GM21526 (cell line): ENCODE results near the gene HPCAL4.

Source experiments
- ATAC-seq: cut with Tn5 transposase; IDR thresholded peaks from one replicate; pipeline ENCODE4 v1.9.1; 2021; ENCODE audit warnings: moderate library complexity; ENCODE audit not compliant: unreplicated experiment, low FRiP score

The HPCAL4 gene

DNA sequence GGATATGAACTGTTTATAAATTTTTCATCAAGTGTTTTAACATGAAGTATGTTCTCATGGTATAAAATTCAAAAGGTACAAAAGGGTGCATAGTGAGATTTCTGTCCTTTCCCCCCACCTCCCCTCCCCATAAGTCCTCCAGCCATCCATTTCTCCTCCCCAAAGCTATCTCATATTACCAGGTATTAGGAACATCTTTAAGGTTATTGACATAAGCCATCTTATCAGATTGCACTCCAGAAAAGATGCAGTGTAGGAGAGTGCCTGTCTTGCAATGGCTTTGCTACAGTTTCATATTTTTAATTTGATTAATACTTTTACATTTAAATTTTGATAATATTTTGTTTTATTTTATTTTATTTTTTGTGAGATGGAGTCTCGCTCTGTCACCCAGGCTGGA, 13.5 kb upstream of the HPCAL4 start:
- no peak for ATAC-seq

DNA sequence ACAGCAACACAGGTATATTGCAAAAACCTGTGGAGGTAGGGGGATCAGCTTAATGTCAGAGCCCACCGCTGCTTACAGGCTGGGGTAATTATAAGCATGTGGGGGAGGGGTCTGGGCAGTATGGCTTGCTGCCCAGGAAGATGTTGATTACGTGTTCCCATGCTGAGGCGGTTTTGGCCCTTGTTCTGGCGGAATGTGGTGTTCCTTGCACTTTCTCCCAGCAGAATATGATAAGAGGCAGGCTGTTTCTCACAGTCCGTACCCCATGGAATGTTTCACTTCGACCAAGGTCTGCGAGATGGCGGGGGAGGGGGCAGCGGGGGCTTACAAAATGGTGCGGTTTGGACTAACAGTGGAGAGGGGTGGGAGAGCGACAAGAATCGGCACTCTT, 9.8 kb upstream of the HPCAL4 start:
- ATAC-seq, result no peak

- no peak for ATAC-seq
Measured at GRCh38 chr1:39700348-39700747, 9.1 kb upstream of the HPCAL4 start.

- no peak for ATAC-seq
Measured at GRCh38 chr1:39699419-39699818, 8.2 kb upstream of the HPCAL4 start.

DNA sequence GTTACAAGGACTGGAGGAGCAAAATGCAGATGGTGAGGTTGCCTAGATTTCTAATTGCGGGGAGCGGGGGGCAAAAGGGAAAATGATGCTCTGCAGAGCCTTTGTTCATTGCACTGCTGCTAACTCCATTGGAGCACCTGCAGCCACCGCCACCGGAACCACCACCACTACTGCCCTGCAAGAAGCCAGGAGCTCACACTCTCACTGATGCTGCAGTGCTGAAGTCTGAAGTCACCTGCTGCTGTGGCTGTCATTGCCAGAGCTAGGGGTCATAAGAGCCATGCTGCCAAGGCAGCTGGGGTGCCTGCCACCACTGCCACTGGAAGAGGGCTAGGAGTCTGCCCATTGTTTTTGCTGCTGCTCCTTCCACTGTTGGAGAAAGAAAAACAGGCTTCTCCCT, 7.3 kb upstream of the HPCAL4 start:
- no peak for ATAC-seq

DNA sequence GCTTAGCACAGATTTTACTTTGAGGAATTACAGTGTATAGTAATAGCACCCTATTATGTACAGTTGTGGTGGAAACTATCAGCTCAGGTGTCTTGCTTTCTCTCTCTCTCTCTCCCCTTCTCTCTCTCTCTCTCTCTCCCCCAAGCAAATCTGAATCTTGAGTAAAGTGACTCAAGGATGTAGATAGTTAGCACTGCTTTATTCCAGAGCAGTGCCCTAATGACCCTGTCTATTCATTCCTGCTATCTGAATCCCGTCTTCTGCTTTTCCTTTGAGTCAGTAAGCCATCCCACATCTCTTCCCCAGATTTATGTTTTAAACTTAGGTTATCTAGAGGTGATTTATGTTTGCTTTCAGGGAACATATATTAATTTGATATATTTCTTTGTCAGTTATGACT, 5.2 kb upstream of the HPCAL4 start:
- ATAC-seq, result no peak

- ATAC-seq, result no peak
Measured at GRCh38 chr1:39695016-39695415, 3.8 kb upstream of the HPCAL4 start.

DNA sequence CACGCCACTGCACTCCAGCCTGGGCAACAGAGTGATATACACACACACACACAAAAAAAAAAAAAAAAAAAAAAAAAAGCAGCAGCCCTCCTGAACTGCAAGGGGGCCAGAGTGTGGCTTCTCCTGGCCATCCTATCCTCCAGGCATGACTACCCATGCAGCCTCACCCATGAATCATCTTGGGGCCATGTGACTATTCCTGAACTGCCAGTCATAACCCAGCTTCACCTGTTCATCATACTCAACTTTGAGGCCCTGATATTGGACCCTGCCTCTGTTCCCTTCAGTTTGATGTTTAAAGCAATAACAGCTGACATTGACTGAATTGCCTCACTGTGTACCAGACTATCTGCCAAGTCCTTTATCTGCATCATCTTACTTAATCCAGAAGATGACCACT, 2.8 kb upstream of the HPCAL4 start:
- no peak for ATAC-seq

- ATAC-seq, result no peak
Measured at GRCh38 chr1:39692152-39693074, 1.2 kb upstream of the HPCAL4 start.

GRCh38 chr1:39690794-39691382, 345 bp downstream of the HPCAL4 start:
- no peak for ATAC-seq

DNA sequence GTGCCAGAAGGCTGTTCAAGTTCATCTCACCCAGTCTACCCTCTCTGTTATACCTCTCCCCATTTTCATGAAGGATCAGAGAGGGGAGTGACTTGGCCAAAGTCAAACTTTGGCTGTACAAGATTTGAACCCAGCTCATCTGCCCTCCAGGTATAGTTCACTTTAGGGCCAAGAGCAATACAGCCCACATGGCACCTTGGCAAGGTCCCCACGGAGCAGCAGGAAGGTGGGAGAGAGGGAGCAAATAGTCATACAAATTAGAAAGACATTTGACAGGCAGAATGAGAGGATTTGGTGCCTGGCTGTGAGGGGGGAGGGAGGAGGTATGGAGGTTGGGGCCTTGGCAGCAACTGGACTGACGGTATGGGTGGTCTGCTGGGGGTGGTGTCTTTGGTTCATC, 1.0 kb downstream of the HPCAL4 start:
- ATAC-seq, result no peak

DNA sequence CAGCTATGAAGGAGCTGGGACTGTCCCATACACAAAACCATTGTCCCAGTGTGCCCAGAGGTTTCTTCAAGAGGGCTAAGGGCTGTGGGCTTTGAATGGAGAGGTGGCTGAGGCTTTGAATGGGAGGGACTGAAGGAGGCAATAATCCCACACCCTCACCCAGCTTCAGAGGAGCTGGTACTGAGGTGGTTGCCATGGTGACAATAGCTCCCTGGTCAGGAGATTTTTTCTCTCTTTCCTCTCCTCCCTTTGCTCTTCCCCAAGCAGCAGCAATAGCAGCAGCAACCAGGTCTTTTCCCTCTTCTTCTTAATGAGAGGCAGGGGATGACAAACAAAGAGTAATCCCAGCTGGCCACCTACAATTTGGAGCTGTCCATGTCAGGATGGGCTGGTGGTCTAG, 1.6 kb downstream of the HPCAL4 start:
- no peak for ATAC-seq

DNA sequence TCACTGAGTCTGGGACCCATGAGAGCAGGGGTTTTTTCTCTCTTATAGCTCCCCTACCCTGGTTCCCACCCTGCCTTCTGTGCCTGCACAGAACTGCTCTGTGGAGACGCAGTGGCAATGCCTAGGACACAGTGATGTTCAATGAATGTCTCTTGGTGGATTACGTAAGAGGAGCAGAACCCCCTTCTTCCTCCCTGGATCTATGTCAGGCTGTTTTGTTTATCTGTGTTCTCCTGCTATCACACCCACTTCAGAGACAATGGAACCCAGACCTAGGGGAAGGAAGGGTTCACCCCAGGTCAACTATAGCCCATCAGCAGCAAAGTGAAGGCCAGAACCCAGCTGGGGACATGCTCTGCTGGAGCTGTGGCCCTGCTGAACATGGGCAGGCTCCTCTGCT, 2.0 kb downstream of the HPCAL4 start:
- no peak for ATAC-seq

- no peak for ATAC-seq
Measured at GRCh38 chr1:39688706-39689105, 2.5 kb downstream of the HPCAL4 start.

DNA sequence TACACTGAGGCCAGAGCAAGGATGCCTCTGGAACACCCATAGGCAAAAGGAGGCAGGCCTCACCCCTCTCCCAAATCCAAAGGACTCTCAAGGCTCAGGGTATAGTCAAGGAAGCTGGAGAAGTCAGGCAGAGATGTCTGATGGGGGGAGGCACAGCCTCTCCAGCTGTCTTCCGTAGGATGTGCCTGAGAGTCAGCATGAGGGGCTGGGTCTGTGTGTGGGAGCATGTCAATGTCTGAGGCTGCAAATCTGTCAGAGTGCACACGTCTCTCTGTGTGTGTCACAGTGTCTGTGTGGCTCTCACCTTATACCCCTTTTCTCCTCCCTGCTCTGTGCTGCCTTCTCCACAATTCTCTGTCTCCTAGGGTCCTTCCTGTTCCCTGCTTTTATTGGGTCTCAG, 4.0 kb downstream of the HPCAL4 start:
- no peak for ATAC-seq

DNA sequence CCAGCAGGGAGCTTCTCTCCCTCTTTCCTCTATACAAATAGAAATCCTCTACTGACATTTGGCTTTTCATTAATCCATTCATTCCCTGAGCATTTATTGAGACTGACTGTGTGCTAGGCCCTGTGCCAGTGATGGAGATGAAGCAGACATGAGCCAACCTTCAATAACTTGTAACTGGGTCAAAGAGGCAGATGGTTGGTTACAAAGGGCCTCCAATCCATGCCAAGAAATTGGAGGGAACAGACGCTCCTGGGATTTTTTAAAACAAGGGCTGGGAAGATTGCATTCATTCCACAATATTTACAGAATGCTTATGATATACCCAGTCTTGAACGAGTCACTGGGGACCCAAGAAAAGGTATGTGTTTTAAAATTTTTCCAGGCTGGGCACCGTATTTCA, 6.2 kb downstream of the HPCAL4 start:
- ATAC-seq, result no peak

GRCh38 chr1:39684313-39684664, 6.9 kb downstream of the HPCAL4 start:
- no peak for ATAC-seq

- ATAC-seq, result no peak
Measured at GRCh38 chr1:39683591-39684312, 7.5 kb downstream of the HPCAL4 start.

DNA sequence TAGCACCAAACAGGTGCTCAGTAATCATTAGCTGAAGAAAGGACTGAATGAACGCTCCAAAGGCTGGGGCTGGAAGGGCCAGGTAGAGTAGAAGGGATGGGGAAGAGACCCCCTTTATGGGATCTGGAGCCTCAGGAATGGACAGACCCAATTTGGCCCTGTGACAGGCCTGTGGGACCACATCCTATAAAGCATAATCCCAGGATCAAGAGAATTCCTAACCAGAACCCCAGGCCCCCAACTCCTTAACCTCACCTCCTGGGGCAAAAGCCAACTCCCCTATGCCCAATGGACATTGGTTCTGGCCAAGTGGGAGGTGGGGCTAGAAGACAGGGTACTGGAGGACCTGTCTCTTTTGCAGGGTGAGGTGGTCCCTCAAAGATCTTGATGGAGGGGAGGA, 9.2 kb downstream of the HPCAL4 start:
- ATAC-seq, result no peak

DNA sequence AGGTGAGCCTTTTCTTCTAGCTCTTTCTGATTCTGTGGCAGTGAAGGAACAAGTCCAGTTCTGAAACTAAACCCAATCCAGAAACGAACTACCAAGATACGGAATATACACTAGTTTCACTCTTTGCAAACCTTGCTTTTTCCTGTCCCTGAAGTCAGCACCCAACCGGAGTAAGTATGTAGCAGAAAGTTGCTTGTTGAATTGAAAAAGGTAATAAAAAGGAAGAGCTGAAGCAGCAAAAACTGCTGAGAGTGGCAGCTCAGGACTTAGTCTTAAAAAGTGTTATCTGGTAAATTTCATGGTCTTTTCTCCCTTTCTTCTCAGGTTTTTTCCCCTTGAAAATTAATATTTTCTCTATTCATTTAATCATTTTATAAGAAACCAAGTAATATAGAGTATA, 9.9 kb downstream of the HPCAL4 start:
- ATAC-seq, result no peak

DNA sequence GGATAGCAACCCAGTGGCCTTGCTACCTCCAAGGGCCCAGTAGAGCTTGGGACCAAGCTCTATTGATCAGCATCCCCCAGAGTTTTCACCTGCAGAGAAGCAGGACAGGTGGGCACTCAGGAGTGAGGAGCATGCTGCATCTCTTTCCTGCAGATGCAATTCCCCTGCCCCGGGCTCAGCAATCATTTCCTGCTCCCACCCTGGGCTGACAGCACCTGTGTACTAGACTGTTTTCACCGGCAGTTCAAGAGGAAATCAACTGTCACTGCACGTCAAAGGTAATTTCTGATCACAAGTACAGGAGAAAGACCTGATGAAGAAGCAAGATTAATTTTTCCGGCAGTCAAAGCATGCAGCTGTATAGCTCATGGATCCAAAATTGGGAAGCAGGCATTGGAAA, 10.5 kb downstream of the HPCAL4 start:
- no peak for ATAC-seq

DNA sequence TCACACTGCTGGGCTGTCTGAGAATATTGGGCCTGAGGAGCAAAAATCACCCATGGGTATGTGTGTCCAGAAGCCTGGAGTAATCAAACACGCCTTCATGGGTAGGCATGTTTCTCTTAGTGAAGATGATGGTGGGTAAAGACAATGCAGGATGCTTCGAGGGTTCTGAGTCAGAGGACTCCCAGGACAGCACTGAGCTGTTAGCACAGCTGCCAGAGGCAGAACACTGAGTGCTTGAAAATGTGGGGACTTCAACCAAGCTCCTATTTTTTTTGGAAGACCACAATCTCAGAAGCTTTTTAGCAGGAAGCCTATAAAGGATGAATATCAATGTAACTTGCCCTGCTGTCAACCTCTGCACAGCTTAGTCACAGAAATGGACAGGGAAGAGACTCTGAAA, 11.4 kb downstream of the HPCAL4 start:
- ATAC-seq, result no peak
